GM21360 (cell line): Measurements from ENCODE around the gene ARHGAP40.

Experiments used
- ATAC-seq: cut with Tn5 transposase; IDR thresholded peaks from one replicate; pipeline ENCODE4 v1.9.1; 2021; ENCODE audit warnings: mild to moderate bottlenecking, moderate library complexity; ENCODE audit not compliant: unreplicated experiment

The ARHGAP40 gene

GRCh38 chr20:38674092-38674764, 72.6 kb downstream of the ARHGAP40 start:
- peak; percentile 57 for ATAC-seq

GRCh38 chr20:38674765-38675133, 73.1 kb downstream of the ARHGAP40 start:
- no peak for ATAC-seq

GRCh38 chr20:38676576-38676975, 75.0 kb downstream of the ARHGAP40 start:
- ATAC-seq: no peak

- no peak for ATAC-seq
These were observed 79.1 kb downstream of the ARHGAP40 start for GRCh38 chr20:38680500-38681306.

DNA sequence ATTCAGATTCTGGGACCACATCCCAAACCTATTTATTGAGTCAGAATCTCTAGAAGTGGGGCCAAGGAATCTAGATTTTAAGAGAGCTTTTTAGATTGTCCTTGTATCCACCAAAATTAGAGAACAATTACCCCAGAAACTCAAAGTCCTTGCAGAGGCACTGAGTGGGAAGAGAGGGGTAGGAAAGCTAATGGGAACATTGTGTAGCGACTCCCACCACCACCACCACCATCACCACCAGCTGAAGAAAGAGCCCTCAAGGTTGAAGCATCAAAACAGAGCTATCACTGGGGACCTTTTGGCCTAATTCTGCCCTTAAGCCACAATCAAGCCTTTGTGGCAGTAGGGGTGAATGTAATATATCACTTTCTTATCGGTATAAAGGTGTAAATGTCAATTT, 83.7 kb downstream of the ARHGAP40 start:
- ATAC-seq: no peak

GRCh38 chr20:38685853-38686473, 84.4 kb downstream of the ARHGAP40 start:
- no peak for ATAC-seq

- ATAC-seq: no peak
These were observed 91.1 kb downstream of the ARHGAP40 start for GRCh38 chr20:38692436-38693411.

- ATAC-seq: no peak
These were observed 95.7 kb downstream of the ARHGAP40 start for GRCh38 chr20:38697306-38697705.

DNA sequence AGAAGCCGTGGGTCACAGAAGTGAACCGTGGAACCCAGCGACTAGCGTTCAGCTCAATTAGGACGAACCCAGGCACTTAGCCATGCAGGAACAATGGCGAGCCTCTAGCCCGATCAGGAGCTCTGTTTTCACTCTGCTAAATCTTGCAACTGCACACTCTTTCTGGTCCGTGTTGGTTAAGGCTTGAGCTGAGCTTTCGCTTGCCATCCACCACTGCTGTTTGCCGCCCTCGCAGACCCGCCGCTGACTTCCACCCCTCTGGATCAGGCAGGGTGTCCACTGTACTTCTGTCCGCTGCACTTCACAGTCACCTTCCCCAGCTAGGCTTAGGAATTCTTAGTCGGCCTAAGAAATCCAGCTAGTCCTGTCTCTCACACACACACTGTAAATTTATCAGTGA, 96.9 kb downstream of the ARHGAP40 start:
- no peak for ATAC-seq

GRCh38 chr20:38700141-38700540, 98.5 kb downstream of the ARHGAP40 start:
- ATAC-seq: no peak
